WI38 (cell line): Measurements from ENCODE around the gene EIF5B.
A peak's percentile ranks its signal among the peaks of the same experiment; 100 is the strongest.
"Not testable (repeated sequence)": the region's sequence is repeated elsewhere in the genome, so short reads cannot be mapped to it uniquely, and the experiment has no call there.

ENCODE experiments used
- H3K4me3 ChIP-seq: 2 replicates; pipeline ENCODE4 v1.5.1; 2011; ENCODE audit warnings: low read depth, mild to moderate bottlenecking, control low read depth, low read length
- CTCF ChIP-seq: IDR thresholded peaks from 2 replicates; pipeline ENCODE4 v1.5.1; 2012; ENCODE audit warnings: low read depth, mild to moderate bottlenecking, control low read depth, low read length

Gene EIF5B

GRCh38 chr2:99337113-99338028 lies at the start of gene EIF5B:
TSS of gene EIF5B (plus strand) at chr2:99337389. CDS start at chr2:99337555, 166 bp downstream.
- peak; percentile 63 for TF ChIP-seq CTCF
- H3K4me3 ChIP-seq: peak within 1 kb of the TSS; percentile 95

DNA sequence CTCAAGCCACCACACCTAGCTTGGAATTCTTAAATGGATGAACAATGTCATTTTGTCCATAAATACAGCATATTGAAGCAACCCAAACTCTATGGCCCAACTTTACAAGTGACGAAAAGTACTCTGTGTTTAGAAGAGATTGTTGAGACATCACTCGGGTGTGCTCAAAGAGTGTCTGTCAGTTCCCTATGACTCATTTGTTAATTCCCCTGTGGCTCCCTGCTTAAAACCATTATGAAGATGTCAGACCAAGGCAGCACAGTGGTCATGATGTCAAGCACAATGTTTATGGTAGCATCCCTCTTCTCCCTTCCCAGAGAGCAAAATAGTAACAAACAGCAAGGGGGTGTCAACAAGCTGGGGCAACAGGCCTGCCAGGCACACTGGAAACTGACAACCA lies 39.2 kb upstream of the EIF5B start:
- no peak overlapping the region for H3K4me3 ChIP-seq
- TF ChIP-seq CTCF: no peak

DNA sequence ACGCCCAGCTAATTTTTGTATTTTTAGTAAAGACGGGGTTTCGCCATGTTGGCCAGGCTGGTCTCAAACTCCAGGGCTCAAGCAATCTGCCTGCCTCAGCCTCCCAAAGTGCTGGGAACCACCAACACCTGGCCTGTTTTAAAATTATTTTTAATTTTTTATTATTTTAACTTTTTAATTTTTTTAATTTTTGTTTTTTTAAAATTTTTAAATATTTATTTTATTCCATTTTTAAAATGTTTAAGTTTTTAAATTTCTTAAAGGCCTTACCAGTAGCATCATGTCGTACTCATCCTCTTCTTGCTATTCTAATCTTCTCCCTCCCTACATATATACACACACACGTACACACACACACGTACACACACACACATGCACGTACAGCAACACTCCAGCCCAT lies 37.6 kb upstream of the EIF5B start:
- no peak for TF ChIP-seq CTCF
- H3K4me3 ChIP-seq: no peak overlapping the region

DNA sequence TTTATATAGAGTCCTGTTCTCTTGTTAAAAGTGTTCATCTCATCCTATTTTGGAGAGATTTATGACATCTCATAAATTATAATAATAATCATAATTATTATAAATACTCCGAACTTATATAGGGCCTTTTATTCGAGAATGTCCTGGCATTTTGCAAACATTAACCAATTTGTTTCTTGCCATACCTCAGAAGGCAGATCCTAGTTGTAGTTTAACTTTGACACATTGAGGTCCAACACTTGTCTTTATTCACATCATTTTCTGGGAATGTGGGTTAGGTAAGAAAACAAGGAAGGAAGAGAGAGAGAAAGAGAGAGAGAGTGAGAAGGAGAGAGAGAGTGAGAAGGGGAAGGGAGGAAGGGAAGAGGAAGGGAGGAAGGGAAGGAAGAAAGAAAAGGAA lies 36.1 kb upstream of the EIF5B start, which contains the start of gene LYG1:
TSS of gene LYG1 (minus strand) at position 101 of the 400 bp plus-strand sequence. CDS start 5,527 bp downstream, outside the sequence.
- not testable (repeated sequence) for H3K4me3 ChIP-seq

GRCh38 chr2:99317161-99317872 lies 19.9 kb upstream of the EIF5B start:
- H3K4me3 ChIP-seq: no peak overlapping the region
- TF ChIP-seq CTCF: no peak

- H3K4me3 ChIP-seq: not testable (repeated sequence)
These were observed 19.4 kb upstream of the EIF5B start for GRCh38 chr2:99317873-99318200.

DNA sequence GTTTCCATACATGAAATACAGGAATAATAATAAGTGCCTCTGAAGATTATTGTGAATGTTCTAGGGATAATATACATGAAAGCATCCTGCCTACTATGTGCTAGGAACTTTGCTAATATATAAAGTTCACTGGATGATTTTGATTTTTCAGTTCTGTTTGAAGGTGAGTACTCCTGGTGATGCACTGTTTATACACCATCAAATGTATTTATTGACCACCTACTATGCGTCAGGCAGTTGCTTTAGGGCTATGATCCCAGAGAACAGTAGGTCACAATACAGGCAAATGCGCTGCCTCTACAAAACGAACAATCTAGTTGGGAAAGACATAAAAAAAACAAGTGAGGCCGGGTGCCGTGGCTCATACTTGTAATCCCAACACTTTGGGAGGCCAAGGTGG lies 11.8 kb upstream of the EIF5B start:
- TF ChIP-seq CTCF: no peak
- no peak overlapping the region for H3K4me3 ChIP-seq

GRCh38 chr2:99335911-99336803 lies 1.0 kb upstream of the EIF5B start, which contains the start of gene TXNDC9:
TSS of gene TXNDC9 (minus strand) at chr2:99336333. CDS start at chr2:99333210, 3,123 bp downstream.
- peak within 1 kb of the TSS; percentile 95 for H3K4me3 ChIP-seq
- no peak for TF ChIP-seq CTCF
